ENCODE measurements around the gene STXBP1. TPM values are rescaled to one million over a fixed set of nuclear protein-coding genes. Genes with fewer than 3 reads are reported as not detected.

STXBP1 gene
- total and polyA plus RNA-seq, 9 of the 15 experiments (the other 6 are each of a cell fraction or from before 2014, with no cell fraction given): 4.6 to 35.1 (median 9.7) TPM

- peak; percentile 38; the same call in 1 of the 2 replicates for TF ChIP-seq ZBTB1 (CRISPR knock-in tag; IDR thresholded peaks at IDR 0.05; ENCODE audit: borderline replicate concordance, low read depth)
- TF ChIP-seq, protein P1, sequence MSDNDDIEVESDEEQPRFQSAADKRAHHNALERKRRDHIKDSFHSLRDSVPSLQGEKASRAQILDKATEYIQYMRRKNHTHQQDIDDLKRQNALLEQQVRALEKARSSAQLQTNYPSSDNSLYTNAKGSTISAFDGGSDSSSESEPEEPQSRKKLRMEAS (CRISPR knock-in tag; IDR thresholded peaks at IDR 0.05): peak; percentile 67; the same call in 1 of the 2 replicates
- peak in 1 of 3 experiments; percentile 84; a peak in 2 of 6 replicates for TF ChIP-seq ZBTB11 (CRISPR knock-in tag; IDR thresholded peaks at IDR 0.05)
- peak; percentile 93 for TF ChIP-seq HCFC1 (IDR thresholded peaks at IDR 0.05; ENCODE audit: low read depth, low read length)
- TF ChIP-seq C11orf30 (IDR thresholded peaks at IDR 0.05; ENCODE audit: low read depth): peak; percentile 47; the same call in 1 of the 2 replicates
- no peak for TF ChIP-seq SMARCE1 (IDR thresholded peaks at IDR 0.05)
- peak; percentile 95 for TF ChIP-seq CREB1 (IDR thresholded peaks at IDR 0.05)
- TF ChIP-seq CREB1 (CRISPR knock-in tag; IDR thresholded peaks at IDR 0.05): peak; percentile 97
- TF ChIP-seq, protein P2, sequence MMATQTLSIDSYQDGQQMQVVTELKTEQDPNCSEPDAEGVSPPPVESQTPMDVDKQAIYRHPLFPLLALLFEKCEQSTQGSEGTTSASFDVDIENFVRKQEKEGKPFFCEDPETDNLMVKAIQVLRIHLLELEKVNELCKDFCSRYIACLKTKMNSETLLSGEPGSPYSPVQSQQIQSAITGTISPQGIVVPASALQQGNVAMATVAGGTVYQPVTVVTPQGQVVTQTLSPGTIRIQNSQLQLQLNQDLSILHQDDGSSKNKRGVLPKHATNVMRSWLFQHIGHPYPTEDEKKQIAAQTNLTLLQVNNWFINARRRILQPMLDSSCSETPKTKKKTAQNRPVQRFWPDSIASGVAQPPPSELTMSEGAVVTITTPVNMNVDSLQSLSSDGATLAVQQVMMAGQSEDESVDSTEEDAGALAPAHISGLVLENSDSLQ (IDR thresholded peaks at IDR 0.05): peak; percentile 89
- TF ChIP-seq PHF8 (IDR thresholded peaks at IDR 0.05; ENCODE audit: borderline replicate concordance, low read length): peak; percentile 70; the same call in 1 of the 2 replicates
- peak; percentile 95 for TF ChIP-seq ZFX (CRISPR knock-in tag; IDR thresholded peaks at IDR 0.05)
- peak; percentile 90 for TF ChIP-seq FOS (IDR thresholded peaks at IDR 0.05; ENCODE audit: extremely low read depth, insufficient read length)
- TF ChIP-seq, protein P3, sequence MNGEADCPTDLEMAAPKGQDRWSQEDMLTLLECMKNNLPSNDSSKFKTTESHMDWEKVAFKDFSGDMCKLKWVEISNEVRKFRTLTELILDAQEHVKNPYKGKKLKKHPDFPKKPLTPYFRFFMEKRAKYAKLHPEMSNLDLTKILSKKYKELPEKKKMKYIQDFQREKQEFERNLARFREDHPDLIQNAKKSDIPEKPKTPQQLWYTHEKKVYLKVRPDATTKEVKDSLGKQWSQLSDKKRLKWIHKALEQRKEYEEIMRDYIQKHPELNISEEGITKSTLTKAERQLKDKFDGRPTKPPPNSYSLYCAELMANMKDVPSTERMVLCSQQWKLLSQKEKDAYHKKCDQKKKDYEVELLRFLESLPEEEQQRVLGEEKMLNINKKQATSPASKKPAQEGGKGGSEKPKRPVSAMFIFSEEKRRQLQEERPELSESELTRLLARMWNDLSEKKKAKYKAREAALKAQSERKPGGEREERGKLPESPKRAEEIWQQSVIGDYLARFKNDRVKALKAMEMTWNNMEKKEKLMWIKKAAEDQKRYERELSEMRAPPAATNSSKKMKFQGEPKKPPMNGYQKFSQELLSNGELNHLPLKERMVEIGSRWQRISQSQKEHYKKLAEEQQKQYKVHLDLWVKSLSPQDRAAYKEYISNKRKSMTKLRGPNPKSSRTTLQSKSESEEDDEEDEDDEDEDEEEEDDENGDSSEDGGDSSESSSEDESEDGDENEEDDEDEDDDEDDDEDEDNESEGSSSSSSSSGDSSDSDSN (IDR thresholded peaks at IDR 0.05; ENCODE audit: borderline replicate concordance in 1 of 2, low read depth in 2 of 2, low read length in 2 of 2): 0 out of 4 replicates have a peak, but pooled peaks have one; percentile 43 to 50
- peak; percentile 61 for TF ChIP-seq NEUROD1 (IDR thresholded peaks at IDR 0.05; ENCODE audit: borderline replicate concordance, low read depth, low read length, partially characterized antibody)
- peak; percentile 99 for TF ChIP-seq ATF3 (IDR thresholded peaks at IDR 0.05)
- peak; percentile 81; the same call in 1 of the 2 replicates for TF ChIP-seq ATF3 (CRISPR knock-in tag; conservative IDR thresholded peaks at IDR 0.05)
Observed at GRCh38 chr9:127715470-127716337, 103.6 kb downstream of the STXBP1 start, which contains the start of the genes PTRH1 and TTC16 (continued).

Measured in K562 (cell line).